MM.1S (cell line): Measurements from ENCODE around the gene C6orf136.

ENCODE experiments used
- CTCF ChIP-seq: fragments of 300-600 bp; sonication (generic); IDR thresholded peaks from 2 replicates; pipeline ENCODE4 v1.5.1; 2016; ENCODE audit warnings: antibody characterized with exemption, low read length, mixed read lengths
- EZH2 ChIP-seq: fragments of 300-600 bp; sonication (generic); optimal IDR thresholded peaks from 2 replicates; pipeline ENCODE3; 2017; ENCODE audit warnings: low read depth, mild to moderate bottlenecking, antibody characterized with exemption, low read length, mixed read lengths
- EZH2phosphoT487 ChIP-seq: fragments of 300-600 bp; sonication (generic); IDR thresholded peaks from 2 replicates; pipeline ENCODE4 v1.6.1; 2018; ENCODE audit warnings: antibody characterized with exemption, low read length

GRCh38 chr6:30644769-30645168, 2.2 kb upstream of the C6orf136 start:
- no peak for TF ChIP-seq CTCF
- no peak for TF ChIP-seq EZH2phosphoT487
- no peak for TF ChIP-seq EZH2
